ENCODE results near the gene ANKRD53.

The ANKRD53 gene

GRCh38 chr2:70944111-70944690, 34.2 kb upstream of the ANKRD53 start:
- DNase-seq: no peak

DNA sequence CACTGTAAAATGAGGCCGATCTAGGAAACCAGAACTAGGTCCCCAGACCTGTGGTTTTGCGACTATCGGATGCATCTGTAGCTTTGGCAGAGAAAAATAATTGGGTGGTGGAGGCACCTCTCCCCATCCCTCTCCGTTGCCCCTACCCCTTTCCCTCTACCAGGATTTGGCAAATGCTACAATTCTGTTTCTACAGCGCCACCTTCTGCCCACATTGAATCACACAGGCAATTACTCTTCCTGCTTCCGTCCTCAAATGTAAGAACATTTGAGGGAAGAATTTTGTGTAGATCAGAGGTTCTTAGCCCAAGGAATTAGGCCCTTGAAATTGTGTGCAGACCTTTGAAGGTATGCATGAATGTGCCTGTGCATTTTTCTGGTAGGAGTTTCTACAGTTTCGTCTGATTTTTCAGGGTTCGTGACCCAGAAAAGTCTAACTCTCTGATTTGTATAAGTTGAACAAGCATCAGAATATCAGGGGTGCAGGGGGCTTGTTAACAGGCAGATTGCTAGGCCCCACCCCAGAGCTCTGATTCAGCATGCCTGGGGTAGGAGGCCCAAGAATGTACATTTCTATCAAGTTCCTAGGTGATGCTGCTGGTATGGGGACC, 31.5 kb upstream of the ANKRD53 start:
- peak; percentile 48 for DNase-seq

GRCh38 chr2:70947556-70948184, 30.8 kb upstream of the ANKRD53 start:
- DNase-seq: no peak

DNA sequence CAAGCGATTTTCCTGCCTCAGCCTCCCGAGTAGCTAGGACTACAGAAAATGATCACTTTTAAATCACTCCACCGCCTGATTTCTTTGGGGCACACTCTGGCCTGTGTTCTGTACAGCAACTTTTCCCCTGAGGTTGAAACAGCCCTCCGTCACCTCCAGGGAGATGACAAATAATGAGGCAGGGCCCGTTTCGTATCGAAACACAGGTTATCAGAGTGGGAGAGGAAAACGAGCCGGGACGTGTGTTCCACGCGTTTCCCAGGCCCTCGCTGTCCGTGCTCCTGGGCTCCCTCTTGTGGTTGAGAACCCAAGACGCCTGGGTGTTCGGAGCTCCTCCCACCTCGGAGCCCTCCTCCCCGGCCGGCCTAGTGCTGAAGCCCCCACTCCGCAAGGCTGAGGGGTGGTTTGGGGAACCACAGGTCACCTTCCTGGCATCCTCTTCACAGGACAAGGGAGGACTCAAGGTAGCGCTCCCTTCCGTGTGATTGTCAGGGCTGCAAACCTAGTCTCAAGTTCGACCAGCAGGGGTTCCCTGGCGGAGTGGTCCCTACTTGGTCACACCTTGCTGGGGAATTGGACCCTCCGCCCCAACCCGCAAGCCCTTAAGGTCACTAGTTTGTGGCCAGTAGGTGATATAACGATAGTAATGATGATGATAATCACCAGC, 30.0 kb upstream of the ANKRD53 start:
- DNase-seq: peak; percentile 81

GRCh38 chr2:70949086-70949485, 29.3 kb upstream of the ANKRD53 start:
- no peak for DNase-seq

DNA sequence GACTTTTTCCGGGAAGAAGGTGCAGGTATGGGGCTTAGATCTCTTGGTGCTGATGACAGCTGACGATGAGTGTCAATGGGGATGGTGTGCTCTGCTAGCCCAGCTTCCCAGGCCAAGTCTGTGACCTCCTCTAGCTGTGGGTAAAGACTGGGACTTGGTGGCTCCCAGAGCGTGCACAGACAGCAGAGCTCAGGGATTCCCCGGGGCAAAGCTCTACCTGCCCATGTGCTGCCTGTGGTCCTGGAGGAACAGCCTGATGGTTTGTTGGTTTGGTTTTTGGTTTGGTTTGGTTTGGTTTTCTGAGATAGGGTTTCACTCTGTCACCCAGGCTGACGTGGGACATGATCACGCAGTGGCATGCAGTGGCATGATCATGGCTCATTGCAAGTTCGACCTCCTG, 23.5 kb upstream of the ANKRD53 start:
- no peak for DNase-seq

DNA sequence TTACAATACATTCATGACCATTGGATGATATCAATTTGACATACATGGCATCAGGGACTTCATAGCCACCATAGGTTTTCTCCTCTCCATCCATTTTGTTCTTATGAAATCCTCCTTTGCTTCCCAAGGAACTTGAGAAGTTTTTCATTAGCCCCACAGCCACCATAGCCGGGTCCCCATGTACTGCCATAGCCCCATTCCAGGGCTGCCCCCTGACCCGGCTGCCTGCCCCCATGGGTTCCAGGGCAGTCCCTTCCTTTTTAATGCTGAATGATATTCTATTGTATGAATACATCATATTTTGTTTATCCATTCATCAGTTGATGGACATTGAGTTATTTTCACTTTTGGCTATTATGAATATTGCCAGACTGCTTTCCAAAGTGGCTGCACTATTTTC, 22.3 kb upstream of the ANKRD53 start:
- DNase-seq: no peak

GRCh38 chr2:70957798-70958197, 20.6 kb upstream of the ANKRD53 start:
- no peak for DNase-seq

DNA sequence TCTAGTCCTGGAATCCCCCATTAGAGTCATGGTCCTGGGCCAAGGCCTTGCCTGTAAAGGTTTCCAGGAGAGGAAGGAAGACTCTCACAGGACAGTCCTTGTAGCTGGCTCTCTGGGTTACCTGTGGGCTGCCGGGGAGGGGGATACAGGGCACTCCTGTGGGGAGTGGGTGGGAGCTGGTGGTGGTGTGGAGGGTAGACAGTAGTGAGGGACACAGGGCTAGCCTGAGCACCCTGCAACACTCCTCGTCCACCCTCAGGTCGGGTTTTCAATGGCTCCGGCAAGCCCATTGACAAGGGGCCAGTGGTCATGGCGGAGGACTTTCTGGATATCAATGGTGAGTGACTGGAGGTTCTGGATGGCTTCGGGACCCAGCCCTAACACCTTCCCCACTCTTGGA, 19.7 kb upstream of the ANKRD53 start:
- DNase-seq: no peak

GRCh38 chr2:70959271-70959761, 19.1 kb upstream of the ANKRD53 start:
- no peak for DNase-seq

GRCh38 chr2:70959851-70960832, 18.3 kb upstream of the ANKRD53 start:
- no peak for DNase-seq

DNA sequence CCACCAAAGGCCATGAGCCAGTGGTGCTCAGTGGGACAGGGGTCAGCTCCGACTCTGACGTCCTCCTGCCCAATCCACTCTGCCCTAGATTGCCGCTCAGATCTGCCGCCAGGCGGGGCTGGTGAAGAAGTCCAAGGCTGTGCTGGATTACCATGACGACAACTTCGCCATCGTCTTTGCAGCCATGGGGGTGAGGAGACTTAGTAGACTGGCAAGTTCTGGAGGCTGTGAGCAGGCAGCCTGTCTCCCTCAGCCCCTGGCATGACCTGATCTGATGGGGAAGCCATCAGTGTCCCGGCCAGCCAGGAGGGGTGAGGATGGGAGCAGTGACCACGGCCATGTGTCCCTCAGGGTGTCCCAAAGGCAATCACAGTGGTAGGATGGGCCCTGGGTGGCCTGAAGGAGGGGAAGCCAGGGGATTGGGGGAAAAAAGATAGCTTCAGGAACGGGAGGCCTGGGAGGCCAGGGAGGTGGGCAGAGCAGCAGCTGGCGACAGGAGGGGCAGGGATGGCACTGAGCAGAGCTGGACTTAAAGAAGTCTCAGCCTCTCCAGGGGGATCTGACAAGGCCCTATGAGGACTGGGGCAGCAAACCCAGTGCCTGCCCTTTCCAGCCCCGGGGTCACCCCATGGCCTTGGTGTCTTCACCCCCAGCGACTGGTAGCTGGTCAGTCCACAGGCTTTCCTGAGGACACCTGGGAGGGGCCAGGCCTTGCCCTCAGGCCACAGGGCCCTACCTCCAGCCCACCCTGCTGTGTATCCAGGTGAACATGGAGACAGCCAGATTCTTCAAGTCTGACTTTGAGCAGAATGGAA, 17.4 kb upstream of the ANKRD53 start:
- DNase-seq: no peak

DNA sequence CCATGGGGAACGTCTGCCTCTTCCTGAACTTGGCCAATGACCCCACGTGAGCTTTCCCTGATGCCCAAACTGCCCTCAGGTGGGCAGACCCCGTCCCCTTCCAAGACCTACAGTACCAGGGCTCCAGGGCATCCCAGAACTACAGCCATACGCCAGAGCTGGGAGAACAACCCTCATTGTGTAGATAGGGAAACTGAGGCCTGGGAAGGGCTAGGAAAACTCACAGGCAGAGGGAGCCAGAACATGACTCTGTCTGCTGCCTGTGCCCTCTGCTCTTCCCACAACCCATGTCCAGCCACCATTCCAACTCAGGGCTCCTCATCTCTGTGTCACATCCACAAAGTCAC, 16.8 kb upstream of the ANKRD53 start:
- DNase-seq: no peak

- DNase-seq: no peak
Observed at GRCh38 chr2:70962211-70962884, 16.1 kb upstream of the ANKRD53 start.

- DNase-seq: no peak
Observed at GRCh38 chr2:70962885-70963878, 15.2 kb upstream of the ANKRD53 start.

- no peak for DNase-seq
Observed at GRCh38 chr2:70964133-70964532, 14.3 kb upstream of the ANKRD53 start.

DNA sequence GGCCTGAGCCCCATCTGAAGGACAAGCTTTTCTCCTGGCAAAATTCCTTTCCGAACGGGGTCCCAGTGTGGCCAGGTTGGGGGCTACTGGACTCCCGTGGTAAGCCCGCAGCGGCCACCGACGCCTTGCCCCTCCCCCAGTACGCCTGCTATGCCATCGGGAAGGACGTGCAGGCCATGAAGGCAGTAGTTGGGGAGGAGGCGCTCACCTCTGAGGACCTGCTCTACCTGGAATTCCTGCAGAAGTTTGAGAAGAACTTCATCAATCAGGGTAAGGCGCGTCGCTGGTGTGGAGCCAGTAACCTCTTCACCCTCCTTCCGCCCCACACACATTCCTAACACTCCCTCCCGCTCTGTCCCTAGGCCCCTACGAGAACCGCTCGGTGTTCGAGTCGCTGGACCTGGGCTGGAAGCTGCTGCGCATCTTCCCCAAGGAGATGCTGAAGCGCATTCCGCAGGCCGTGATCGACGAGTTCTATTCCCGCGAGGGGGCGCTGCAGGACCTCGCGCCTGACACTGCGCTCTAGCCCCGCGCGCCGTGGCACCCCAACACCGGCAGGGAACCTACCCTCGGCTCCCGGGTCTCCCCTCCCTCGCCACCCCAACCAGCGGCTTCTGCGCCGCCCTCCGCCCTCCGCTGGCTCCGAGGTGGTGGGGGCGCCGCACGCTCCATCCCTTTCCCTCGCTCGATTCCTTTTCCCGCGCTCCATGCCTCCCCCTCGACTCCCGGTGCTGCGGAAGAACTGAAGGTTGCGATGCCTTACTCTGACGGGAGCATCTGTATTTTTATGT, 13.6 kb upstream of the ANKRD53 start:
- DNase-seq: no peak

GRCh38 chr2:70965506-70965905, 12.9 kb upstream of the ANKRD53 start:
- no peak for DNase-seq

DNA sequence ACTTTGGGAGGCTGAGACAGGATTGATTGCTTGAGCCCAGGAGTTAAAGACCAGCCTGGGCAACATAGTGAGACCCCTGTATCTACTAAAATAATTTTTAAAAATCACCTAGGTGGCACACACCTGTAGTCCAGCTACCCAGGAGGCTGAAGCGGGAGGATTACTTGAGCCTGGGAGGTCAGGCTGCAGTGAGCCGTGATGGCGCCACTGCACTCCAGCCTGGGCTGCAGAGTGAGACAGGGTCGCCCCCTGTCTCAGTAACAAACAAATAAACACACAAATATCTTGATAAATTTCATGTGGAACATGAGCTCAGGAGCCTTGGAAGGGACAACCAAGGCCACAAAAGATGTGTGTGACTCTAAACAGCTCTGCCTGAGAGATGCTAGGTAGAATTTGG, 11.7 kb upstream of the ANKRD53 start:
- DNase-seq: no peak

Measured in NCI-H345 (cell line).